PFSK-1 (cell line): ENCODE measurements around the gene PANX1.
A peak's percentile ranks its signal among the peaks of the same experiment; 100 is the strongest.

Source experiments
- FOXP2 ChIP-seq: optimal IDR thresholded peaks from 2 replicates; pipeline ENCODE3; 2011; ENCODE audit warnings: borderline replicate concordance, control low read depth, inconsistent platforms; ENCODE audit not compliant: insufficient read depth; ENCODE audit errors: extremely low read length, extremely low read depth
- POLR2AphosphoS5 ChIP-seq: IDR thresholded peaks from 2 replicates; pipeline ENCODE4 v1.6.1; 2012; ENCODE audit warnings: low read depth, mild to moderate bottlenecking, control low read depth, low read length, moderate library complexity
- REST ChIP-seq, 2 experiments: IDR thresholded peaks; 2 replicates each; pipeline versions ENCODE4 v1.6.1 to v1.8.0; 2011 to 2012; ENCODE audit warnings: low read depth in 2 of 2, low read length in 2 of 2, control low read depth in 1 of 2, inconsistent platforms in 1 of 2, mild to moderate bottlenecking in 1 of 2, moderate library complexity in 1 of 2; ENCODE audit not compliant: insufficient read depth in 1 of 2
- SIN3A ChIP-seq: IDR thresholded peaks from 2 replicates; pipeline ENCODE4 v1.6.1; 2012; ENCODE audit warnings: mild to moderate bottlenecking, low read length, moderate library complexity, borderline replicate concordance; ENCODE audit not compliant: insufficient read depth
- TAF1 ChIP-seq: IDR thresholded peaks from 2 replicates; pipeline ENCODE4 v1.6.1; 2012; ENCODE audit warnings: low read length, control low read depth, borderline replicate concordance; ENCODE audit not compliant: insufficient read depth

The PANX1 gene

GRCh38 chr11:94211261-94211830, 82.7 kb downstream of the PANX1 start:
- TF ChIP-seq FOXP2 (no peak), TAF1 (no peak), SIN3A (no peak), REST (IDR thresholded peaks at IDR 0.05; ENCODE audit: insufficient read depth in 1 of 2, low read depth in 2 of 2, low read length in 2 of 2) (no peak), POLR2AphosphoS5 (no peak)

- TF ChIP-seq REST (IDR thresholded peaks at IDR 0.05; ENCODE audit: insufficient read depth in 1 of 2, low read depth in 2 of 2, low read length in 2 of 2) (no peak), SIN3A (no peak), POLR2AphosphoS5 (no peak), FOXP2 (no peak), TAF1 (no peak)
These were observed 84.3 kb downstream of the PANX1 start for GRCh38 chr11:94212898-94213297.

GRCh38 chr11:94217705-94218104, 89.1 kb downstream of the PANX1 start:
- TF ChIP-seq POLR2AphosphoS5 = no peak
- no peak for TF ChIP-seq TAF1
- no peak for TF ChIP-seq REST (IDR thresholded peaks at IDR 0.05; ENCODE audit: insufficient read depth in 1 of 2, low read depth in 2 of 2, low read length in 2 of 2)
- no peak for TF ChIP-seq SIN3A
- no peak for TF ChIP-seq FOXP2

- TF ChIP-seq REST (IDR thresholded peaks at IDR 0.05; ENCODE audit: insufficient read depth in 1 of 2, low read depth in 2 of 2, low read length in 2 of 2) (peak; percentile 66 to 91; a peak in 3 of 4 replicates), FOXP2 (no peak)
These were observed 89.7 kb downstream of the PANX1 start for GRCh38 chr11:94218372-94218771.

GRCh38 chr11:94219771-94220170, 91.1 kb downstream of the PANX1 start:
- no peak for TF ChIP-seq POLR2AphosphoS5
- no peak for TF ChIP-seq FOXP2
- no peak for TF ChIP-seq REST (IDR thresholded peaks at IDR 0.05; ENCODE audit: insufficient read depth in 1 of 2, low read depth in 2 of 2, low read length in 2 of 2)
- TF ChIP-seq TAF1 = no peak
- no peak for TF ChIP-seq SIN3A
